Heart left ventricle (tissue), 16 donors: ENCODE measurements around the gene OR6K6. TPM values are rescaled to one million over a fixed set of nuclear protein-coding genes. Genes with fewer than 3 reads are reported as not detected.

Experiments used
- ATAC-seq, 4 donors: fragments of 200-7000 bp; cut with Tn5 transposase; one replicate each; pipeline ENCODE4 v1.9.1; 2020 to 2022; ENCODE audit warnings: moderate library complexity in 4 of 4, mild to moderate bottlenecking in 3 of 4, moderate number of reproducible peaks in 1 of 4
- DNase-seq, 5 donors: peaks; one replicate each; pipeline ENCODE4 v3.0.0-alpha.2; 2020
- H3K27ac ChIP-seq, 12 donors: fragments of 200-600 bp; sonication (generic) in 4 of 12; one replicate each; pipeline versions ENCODE4 v1.5.0 to v1.8.0; 2016 to 2022; ENCODE audit warnings: mild to moderate bottlenecking in 2 of 12
- H3K27me3 ChIP-seq, 9 donors: fragments of 200-600 bp; sonication (generic) in 2 of 9; one replicate each; pipeline versions ENCODE4 v1.5.1 to v1.8.0; 2016 to 2022; ENCODE audit warnings: mild to moderate bottlenecking in 3 of 9
- H3K36me3 ChIP-seq, 9 donors: fragments of 200-600 bp; sonication (generic) in 2 of 9; one replicate each; pipeline versions ENCODE4 v1.5.0 to v1.8.0; 2018 to 2022; ENCODE audit warnings: mild to moderate bottlenecking in 2 of 9
- H3K4me1 ChIP-seq, 12 donors: fragments of 200-600 bp; sonication (generic) in 4 of 12; one replicate each; pipeline versions ENCODE4 v1.5.0 to v1.8.0; 2016 to 2022; ENCODE audit warnings: mild to moderate bottlenecking in 3 of 12
- H3K4me3 ChIP-seq, 12 donors: fragments of 200-600 bp; sonication (generic) in 4 of 12; one replicate each; pipeline versions ENCODE4 v1.5.0 to v1.8.0; 2017 to 2022; ENCODE audit warnings: mild to moderate bottlenecking in 9 of 12, moderate library complexity in 4 of 12
- H3K9me3 ChIP-seq, 12 donors: fragments of 200-600 bp; sonication (generic) in 4 of 12; one replicate each; pipeline versions ENCODE4 v1.5.0 to v1.8.0; 2016 to 2022; ENCODE audit warnings: mild to moderate bottlenecking in 1 of 12
- POLR2A ChIP-seq, 2 donors: fragments of 450-650 bp; IDR thresholded peaks; one replicate each; pipeline ENCODE4 v1.6.1; 2017; ENCODE audit warnings: antibody characterized with exemption in 2 of 2, mild to moderate bottlenecking in 2 of 2, moderate library complexity in 2 of 2
- WGBS, 4 donors: extraction: QIAGEN DNeasy Blood & Tissue Kit in 2 of 4; methylation state at CpG; one replicate each; pipeline versions ENCODE4 v1.1.5 to v1.1.7; 2013 to 2018; 5-methylcytosine and 5-hydroxymethylcytosine counted together
- intact Hi-C, 10 donors: fragments of 100-400 bp; cut with DNase I; formaldehyde crosslinking; loops; one replicate each; pipeline versions ENCODE4 v1.11.1 to v1.14.2; 2022
- polyA plus RNA-seq, 2 donors: library from polyadenylated mRNA; stranded (reverse); fragments of 200-250 nt; gene quantifications; one replicate each; pipeline ENCODE4 v1.2.3, GENCODE V29; 2013
- total RNA-seq, 9 donors: library from RNA; depleted of rRNA in 2 of 9; stranded (reverse); fragments of >200 nt in 2 of 9; fragmentation: NEBNext Ultra II Directional in 3 of 9; extraction: Animal tissue kit (Norgen Biotek cat#: 25700) in 3 of 9; gene quantifications; one replicate each; pipeline versions ENCODE4 v1.1.0 to v1.2.4, GENCODE V29; 2016 to 2023
- TF ChIP-seq, protein P1 (sequence below), 12 donors: fragments of 200-600 bp; sonication (generic) in 4 of 12; IDR thresholded peaks; one replicate each; pipeline versions ENCODE4 v1.5.0 to v1.8.0; 2018 to 2022; ENCODE audit warnings: antibody characterized with exemption in 12 of 12, mild to moderate bottlenecking in 5 of 12
- donor health status: ischemic (EF 13 %, LVEDD 7.1; RV severe dilation, severe dysfunction).
- donor health status: healthy with polysubstance abuse.
- donor health status: DM: no; HTN: yes; CAD: no.
- donor health status: DM: no; HTN: no; CAD: no.
- donor health status: ischemic (EF 25% LVEDD 6.9; RV normal size, moderate dysfunction).
- donor health status: ischemic (EF 25% LVEDD 5.7; RV mildly dilated, moderate dysfunction).
- donor health status: healthy.
- donor health status: DM: yes; HTN: yes; CAD: no.
- donor health status: ischemic (EF 35%, LVEDD 5.7; RV mildly dilated, moderate dysfunction).
- donor health status: nonischemic (EF 11% LVEDD 7.7; RV severe dilation, severe dysfunction).
- donor health status: DM: yes; HTN: yes; CAD: no.
- donor health status: PGD.
- donor health status: ischemic (EF 29% LVEDD 5.4; RV normal size, mild dysfunction).
- donor health status: nonischemic (EF 23%, LVEDD 6.1; RV moderate dilation, normal function).

OR6K6 gene
- total and polyA plus RNA-seq, 11 donors: not detected

DNA sequence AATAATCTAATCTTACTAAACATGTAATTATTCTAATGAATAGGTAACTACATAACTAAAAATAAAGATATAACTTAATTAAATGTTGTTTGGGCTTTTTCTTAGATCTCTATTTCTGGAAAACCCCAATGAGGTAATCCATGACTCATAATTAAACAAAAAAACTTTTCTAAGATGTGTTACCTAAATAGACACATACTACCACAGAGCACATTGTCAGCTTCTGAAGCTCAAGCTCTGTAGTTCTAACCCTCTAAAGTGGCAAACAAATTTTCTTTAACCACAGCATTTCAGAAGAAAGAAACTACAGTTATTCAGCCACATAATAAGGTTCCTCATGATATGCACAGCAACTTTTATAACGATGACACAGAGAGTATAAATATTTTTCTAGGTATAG is 38.2 kb upstream of the OR6K6 start:
- Histone ChIP-seq H3K27me3 (no peaks in the 10 kb centered on the region), H3K4me3 (no peak overlapping the region), H3K27ac (no peak overlapping the region), H3K9me3 (no peaks in the 10 kb centered on the region), H3K36me3 (no peaks in the 10 kb centered on the region), H3K4me1 (no peaks in the 10 kb centered on the region)
- DNase-seq (no peak), ATAC-seq (no peak)
- TF ChIP-seq, protein P1, sequence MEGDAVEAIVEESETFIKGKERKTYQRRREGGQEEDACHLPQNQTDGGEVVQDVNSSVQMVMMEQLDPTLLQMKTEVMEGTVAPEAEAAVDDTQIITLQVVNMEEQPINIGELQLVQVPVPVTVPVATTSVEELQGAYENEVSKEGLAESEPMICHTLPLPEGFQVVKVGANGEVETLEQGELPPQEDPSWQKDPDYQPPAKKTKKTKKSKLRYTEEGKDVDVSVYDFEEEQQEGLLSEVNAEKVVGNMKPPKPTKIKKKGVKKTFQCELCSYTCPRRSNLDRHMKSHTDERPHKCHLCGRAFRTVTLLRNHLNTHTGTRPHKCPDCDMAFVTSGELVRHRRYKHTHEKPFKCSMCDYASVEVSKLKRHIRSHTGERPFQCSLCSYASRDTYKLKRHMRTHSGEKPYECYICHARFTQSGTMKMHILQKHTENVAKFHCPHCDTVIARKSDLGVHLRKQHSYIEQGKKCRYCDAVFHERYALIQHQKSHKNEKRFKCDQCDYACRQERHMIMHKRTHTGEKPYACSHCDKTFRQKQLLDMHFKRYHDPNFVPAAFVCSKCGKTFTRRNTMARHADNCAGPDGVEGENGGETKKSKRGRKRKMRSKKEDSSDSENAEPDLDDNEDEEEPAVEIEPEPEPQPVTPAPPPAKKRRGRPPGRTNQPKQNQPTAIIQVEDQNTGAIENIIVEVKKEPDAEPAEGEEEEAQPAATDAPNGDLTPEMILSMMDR (IDR thresholded peaks at IDR 0.05): no peak
- TF ChIP-seq POLR2A (IDR thresholded peaks at IDR 0.05): no peak
- 76 to 84% (median 84%) methylated on average over 1 of the region's 1 CpG for WGBS, 4 donors
- intact Hi-C loops: no loop called here

DNA sequence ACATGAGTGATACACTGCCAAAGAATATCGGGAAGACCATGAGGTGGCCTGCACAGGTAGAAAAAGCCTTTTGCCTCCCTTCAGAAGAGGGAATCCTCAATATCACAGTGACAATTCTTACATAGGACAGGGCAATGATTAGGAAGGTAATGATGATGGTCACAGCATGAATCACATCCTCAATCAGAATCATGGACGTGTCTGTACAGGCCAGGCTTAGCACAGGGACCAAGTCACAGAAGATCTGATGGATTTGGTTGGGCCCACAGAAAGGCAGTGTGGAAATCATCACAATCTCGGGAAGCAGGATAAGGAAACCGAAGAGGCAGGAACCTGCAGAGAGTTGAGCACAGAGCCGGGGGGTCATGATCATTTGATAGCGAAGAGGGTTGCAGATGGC is 37.2 kb upstream of the OR6K6 start:
- no peak for DNase-seq
- no peaks in the 10 kb centered on the region for H3K4me1 ChIP-seq
- intact Hi-C loops: no loop called here
- H3K27me3 ChIP-seq: no peaks in the 10 kb centered on the region
- no peak overlapping the region for H3K27ac ChIP-seq
- TF ChIP-seq, protein P1 (IDR thresholded peaks at IDR 0.05): no peak
- TF ChIP-seq POLR2A (IDR thresholded peaks at IDR 0.05): no peak
- H3K9me3 ChIP-seq: no peaks in the 10 kb centered on the region
- H3K36me3 ChIP-seq: no peaks in the 10 kb centered on the region
- H3K4me3 ChIP-seq: no peak overlapping the region
- no peak for ATAC-seq
- 80 to 91% (median 86%) methylated on average over 6 of the region's 6 CpGs for WGBS, 4 donors

DNA sequence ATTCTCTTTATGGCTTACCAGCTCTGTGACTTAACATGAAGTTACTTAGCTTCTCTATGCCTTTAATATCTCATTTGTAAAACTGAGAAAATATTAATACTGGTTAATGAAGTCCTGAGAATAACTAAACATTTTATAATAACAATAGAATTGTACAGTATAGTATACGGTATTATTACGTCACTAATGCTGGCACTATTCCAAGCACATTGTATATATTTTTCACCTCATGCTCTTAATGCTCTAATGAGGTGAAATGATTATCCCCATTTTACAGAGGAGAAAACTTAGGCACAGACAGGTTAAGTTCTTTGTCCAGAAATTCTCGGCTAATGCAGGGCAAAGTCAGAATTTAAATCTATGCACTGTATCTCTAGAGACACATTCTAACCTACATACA is 34.9 kb upstream of the OR6K6 start:
- H3K27me3 ChIP-seq: no peaks in the 10 kb centered on the region
- ATAC-seq (no peak), DNase-seq (no peak)
- H3K4me1 ChIP-seq: no peaks in the 10 kb centered on the region
- no peak overlapping the region for H3K4me3 ChIP-seq
- intact Hi-C loops: no loop called here
- no peaks in the 10 kb centered on the region for H3K9me3 ChIP-seq
- no peak overlapping the region for H3K27ac ChIP-seq
- TF ChIP-seq, protein P1 (IDR thresholded peaks at IDR 0.05): no peak
- no peak for TF ChIP-seq POLR2A (IDR thresholded peaks at IDR 0.05)
- H3K36me3 ChIP-seq: no peaks in the 10 kb centered on the region
- 59 to 66% (median 66%) methylated on average over 3 of the region's 3 CpGs for WGBS, 4 donors

DNA sequence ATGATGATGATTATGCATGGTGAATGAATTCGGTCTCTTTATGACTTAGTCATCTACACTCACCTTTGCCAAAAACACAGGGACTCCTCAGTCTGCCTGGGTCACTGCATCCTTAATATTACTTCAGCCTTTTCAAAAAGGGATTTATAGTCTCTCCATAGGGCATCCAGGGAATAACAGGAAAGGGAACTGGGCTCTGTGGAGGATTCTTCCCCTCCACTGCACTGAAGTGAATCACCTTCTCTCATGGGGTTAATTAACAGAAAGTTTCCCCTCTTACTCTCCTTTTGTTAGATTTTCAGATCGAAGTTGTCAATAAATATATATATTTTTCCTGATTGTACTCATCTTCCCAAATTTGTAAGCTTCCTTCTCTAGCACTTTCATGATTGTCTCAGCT is 33.9 kb upstream of the OR6K6 start, which contains the start of gene OR6K3:
Gene OR6K3, minus strand, starts transcription at position 101 of the 400 bp plus-strand sequence. CDS start 2,605 bp downstream, outside the sequence.
- ATAC-seq (no peak), DNase-seq (no peak)
- no peak within 1 kb of the TSS for H3K4me3 ChIP-seq
- H3K9me3 ChIP-seq: no peaks in the 10 kb centered on the region
- H3K36me3 ChIP-seq: no peaks in the 10 kb centered on the region
- 70 to 77% (median 74%) methylated on average over 2 of the region's 2 CpGs for WGBS, 4 donors
- no peaks in the 10 kb centered on the region for H3K27me3 ChIP-seq
- H3K27ac ChIP-seq: no peak within 1 kb of the TSS
- H3K4me1 ChIP-seq: no peaks in the 10 kb centered on the region
- no peak for TF ChIP-seq POLR2A (IDR thresholded peaks at IDR 0.05)
- TF ChIP-seq, protein P1 (IDR thresholded peaks at IDR 0.05): no peak
- intact Hi-C loops: no loop called here
